SK-N-SH treated with all-trans-retinoic acid at 6 μM for 48 hours (cell line): Measurements from ENCODE around the gene MAST4.

Experiments
- ARNTL ChIP-seq: fragments of 450-650 bp; formaldehyde crosslinking; IDR thresholded peaks from 2 replicates; pipeline ENCODE4 v1.5.0; 2020; ENCODE audit warnings: low read depth, mild to moderate bottlenecking, moderate library complexity, borderline replicate concordance
- BACH2 ChIP-seq: fragments of 250-450 bp; sonication (Bioruptor Pico); IDR thresholded peaks from 2 replicates; pipeline ENCODE4 v1.9.0; 2021; ENCODE audit warnings: mild to moderate bottlenecking, borderline replicate concordance
- OSR1 ChIP-seq: fragments of 250-450 bp; sonication (Bioruptor Pico); IDR thresholded peaks from 2 replicates; pipeline ENCODE4 v1.8.0; 2022; ENCODE audit warnings: moderate library complexity, mild to moderate bottlenecking, inconsistent platforms
- TOX ChIP-seq: fragments of 250-450 bp; sonication (Bioruptor Pico); IDR thresholded peaks from 2 replicates; pipeline ENCODE4 v1.8.0; 2021; ENCODE audit warnings: mild to moderate bottlenecking, moderate library complexity, borderline replicate concordance
- ZFP30 ChIP-seq: fragments of 450-650 bp; formaldehyde crosslinking; IDR thresholded peaks from 2 replicates; pipeline ENCODE4 v1.5.0; 2022; ENCODE audit warnings: mild to moderate bottlenecking, moderate library complexity
- TF ChIP-seq, protein P1 (sequence below): fragments of 250-450 bp; sonication (Bioruptor Pico); IDR thresholded peaks from 2 replicates; pipeline ENCODE4 v1.8.0; 2020; ENCODE audit warnings: mild to moderate bottlenecking, moderate library complexity, borderline replicate concordance
- TF ChIP-seq, protein P2 (sequence below): fragments of 250-450 bp; sonication (Bioruptor Pico); IDR thresholded peaks from 2 replicates; pipeline ENCODE4 v1.5.0; 2020; ENCODE audit warnings: mild to moderate bottlenecking, moderate library complexity
- TF ChIP-seq, protein P3 (sequence below): fragments of 250-450 bp; sonication (Bioruptor Pico); IDR thresholded peaks from 2 replicates; pipeline ENCODE4 v1.8.0; 2021; ENCODE audit warnings: low read depth, mild to moderate bottlenecking, moderate library complexity, borderline replicate concordance

DNA sequence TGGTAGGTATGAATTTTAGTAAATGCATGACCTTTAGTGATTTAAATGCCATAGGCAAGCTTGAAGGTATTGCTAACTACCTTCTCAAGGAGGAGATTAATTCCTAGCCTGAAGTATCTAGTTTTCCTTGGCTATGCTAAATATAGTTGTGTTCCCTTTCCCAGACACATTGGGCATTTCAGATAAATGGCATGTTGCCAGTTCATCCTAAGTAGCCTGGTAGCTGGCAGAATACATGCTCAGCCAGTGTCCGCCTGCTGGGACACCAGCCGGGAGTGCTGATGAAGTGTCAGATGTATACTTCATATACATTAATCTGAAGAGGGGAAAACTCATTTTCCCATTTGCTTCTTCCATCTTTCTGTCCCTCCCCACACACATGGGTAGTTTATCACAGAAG lies 196.9 kb downstream of the MAST4 start:
- TF ChIP-seq, protein P1, sequence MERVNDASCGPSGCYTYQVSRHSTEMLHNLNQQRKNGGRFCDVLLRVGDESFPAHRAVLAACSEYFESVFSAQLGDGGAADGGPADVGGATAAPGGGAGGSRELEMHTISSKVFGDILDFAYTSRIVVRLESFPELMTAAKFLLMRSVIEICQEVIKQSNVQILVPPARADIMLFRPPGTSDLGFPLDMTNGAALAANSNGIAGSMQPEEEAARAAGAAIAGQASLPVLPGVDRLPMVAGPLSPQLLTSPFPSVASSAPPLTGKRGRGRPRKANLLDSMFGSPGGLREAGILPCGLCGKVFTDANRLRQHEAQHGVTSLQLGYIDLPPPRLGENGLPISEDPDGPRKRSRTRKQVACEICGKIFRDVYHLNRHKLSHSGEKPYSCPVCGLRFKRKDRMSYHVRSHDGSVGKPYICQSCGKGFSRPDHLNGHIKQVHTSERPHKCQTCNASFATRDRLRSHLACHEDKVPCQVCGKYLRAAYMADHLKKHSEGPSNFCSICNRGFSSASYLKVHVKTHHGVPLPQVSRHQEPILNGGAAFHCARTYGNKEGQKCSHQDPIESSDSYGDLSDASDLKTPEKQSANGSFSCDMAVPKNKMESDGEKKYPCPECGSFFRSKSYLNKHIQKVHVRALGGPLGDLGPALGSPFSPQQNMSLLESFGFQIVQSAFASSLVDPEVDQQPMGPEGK (CRISPR knock-in tag) = no peak
- TF ChIP-seq BACH2 (CRISPR knock-in tag) (no peak), OSR1 (CRISPR knock-in tag) (no peak), TOX (CRISPR knock-in tag) (no peak), ARNTL (CRISPR knock-in tag) (no peak), ZFP30 (CRISPR knock-in tag) (no peak)
- TF ChIP-seq, protein P2, sequence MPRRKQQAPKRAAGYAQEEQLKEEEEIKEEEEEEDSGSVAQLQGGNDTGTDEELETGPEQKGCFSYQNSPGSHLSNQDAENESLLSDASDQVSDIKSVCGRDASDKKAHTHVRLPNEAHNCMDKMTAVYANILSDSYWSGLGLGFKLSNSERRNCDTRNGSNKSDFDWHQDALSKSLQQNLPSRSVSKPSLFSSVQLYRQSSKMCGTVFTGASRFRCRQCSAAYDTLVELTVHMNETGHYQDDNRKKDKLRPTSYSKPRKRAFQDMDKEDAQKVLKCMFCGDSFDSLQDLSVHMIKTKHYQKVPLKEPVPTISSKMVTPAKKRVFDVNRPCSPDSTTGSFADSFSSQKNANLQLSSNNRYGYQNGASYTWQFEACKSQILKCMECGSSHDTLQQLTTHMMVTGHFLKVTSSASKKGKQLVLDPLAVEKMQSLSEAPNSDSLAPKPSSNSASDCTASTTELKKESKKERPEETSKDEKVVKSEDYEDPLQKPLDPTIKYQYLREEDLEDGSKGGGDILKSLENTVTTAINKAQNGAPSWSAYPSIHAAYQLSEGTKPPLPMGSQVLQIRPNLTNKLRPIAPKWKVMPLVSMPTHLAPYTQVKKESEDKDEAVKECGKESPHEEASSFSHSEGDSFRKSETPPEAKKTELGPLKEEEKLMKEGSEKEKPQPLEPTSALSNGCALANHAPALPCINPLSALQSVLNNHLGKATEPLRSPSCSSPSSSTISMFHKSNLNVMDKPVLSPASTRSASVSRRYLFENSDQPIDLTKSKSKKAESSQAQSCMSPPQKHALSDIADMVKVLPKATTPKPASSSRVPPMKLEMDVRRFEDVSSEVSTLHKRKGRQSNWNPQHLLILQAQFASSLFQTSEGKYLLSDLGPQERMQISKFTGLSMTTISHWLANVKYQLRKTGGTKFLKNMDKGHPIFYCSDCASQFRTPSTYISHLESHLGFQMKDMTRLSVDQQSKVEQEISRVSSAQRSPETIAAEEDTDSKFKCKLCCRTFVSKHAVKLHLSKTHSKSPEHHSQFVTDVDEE = no peak
- TF ChIP-seq, protein P3, sequence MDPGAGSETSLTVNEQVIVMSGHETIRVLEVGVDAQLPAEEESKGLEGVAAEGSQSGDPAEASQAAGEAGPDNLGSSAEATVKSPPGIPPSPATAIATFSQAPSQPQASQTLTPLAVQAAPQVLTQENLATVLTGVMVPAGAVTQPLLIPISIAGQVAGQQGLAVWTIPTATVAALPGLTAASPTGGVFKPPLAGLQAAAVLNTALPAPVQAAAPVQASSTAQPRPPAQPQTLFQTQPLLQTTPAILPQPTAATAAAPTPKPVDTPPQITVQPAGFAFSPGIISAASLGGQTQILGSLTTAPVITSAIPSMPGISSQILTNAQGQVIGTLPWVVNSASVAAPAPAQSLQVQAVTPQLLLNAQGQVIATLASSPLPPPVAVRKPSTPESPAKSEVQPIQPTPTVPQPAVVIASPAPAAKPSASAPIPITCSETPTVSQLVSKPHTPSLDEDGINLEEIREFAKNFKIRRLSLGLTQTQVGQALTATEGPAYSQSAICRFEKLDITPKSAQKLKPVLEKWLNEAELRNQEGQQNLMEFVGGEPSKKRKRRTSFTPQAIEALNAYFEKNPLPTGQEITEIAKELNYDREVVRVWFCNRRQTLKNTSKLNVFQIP (CRISPR knock-in tag) = no peak
